HG03565 (cell line): ENCODE data around the gene ELP4.

Experiments
- ATAC-seq: cut with Tn5 transposase; IDR thresholded peaks from one replicate; pipeline ENCODE4 v1.9.1; 2021; ENCODE audit warnings: mild to moderate bottlenecking, moderate library complexity; ENCODE audit not compliant: unreplicated experiment

Gene ELP4

GRCh38 chr11:31768749-31769640 lies 259.4 kb downstream of the ELP4 start:
- ATAC-seq: no peak

GRCh38 chr11:31770011-31770700 lies 260.6 kb downstream of the ELP4 start:
- ATAC-seq: no peak

- ATAC-seq: no peak
These were observed 262.8 kb downstream of the ELP4 start for GRCh38 chr11:31772412-31772811.

- ATAC-seq: no peak
These were observed 269.8 kb downstream of the ELP4 start for GRCh38 chr11:31779374-31779791.

- no peak for ATAC-seq
These were observed 270.5 kb downstream of the ELP4 start for GRCh38 chr11:31780078-31780477.

- no peak for ATAC-seq
These were observed 271.0 kb downstream of the ELP4 start for GRCh38 chr11:31780480-31780971.

- ATAC-seq: no peak
These were observed 272.7 kb downstream of the ELP4 start for GRCh38 chr11:31782257-31782656.

GRCh38 chr11:31783252-31783651 lies 273.7 kb downstream of the ELP4 start:
- no peak for ATAC-seq

GRCh38 chr11:31784611-31785010 lies 275.0 kb downstream of the ELP4 start:
- ATAC-seq: no peak

GRCh38 chr11:31786996-31787685 lies 277.6 kb downstream of the ELP4 start:
- ATAC-seq: no peak

GRCh38 chr11:31788085-31788484 lies 278.5 kb downstream of the ELP4 start:
- no peak for ATAC-seq

GRCh38 chr11:31790649-31791048 lies 281.1 kb downstream of the ELP4 start:
- ATAC-seq: no peak

- no peak for ATAC-seq
These were observed 282.5 kb downstream of the ELP4 start for GRCh38 chr11:31792036-31792435.

- ATAC-seq: no peak
These were observed 282.9 kb downstream of the ELP4 start for GRCh38 chr11:31792456-31792855.

- no peak for ATAC-seq
These were observed 283.7 kb downstream of the ELP4 start for GRCh38 chr11:31793264-31793663.

GRCh38 chr11:31794548-31794947 lies 285.0 kb downstream of the ELP4 start:
- ATAC-seq: no peak

- ATAC-seq: no peak
These were observed 286.3 kb downstream of the ELP4 start for GRCh38 chr11:31795706-31796498.

GRCh38 chr11:31796499-31797189 lies 287.1 kb downstream of the ELP4 start:
- ATAC-seq: no peak

GRCh38 chr11:31797190-31798056 lies 287.9 kb downstream of the ELP4 start:
- no peak for ATAC-seq
